GM13977 (cell line): ENCODE data around the gene CNNM2.

Experiments
- DNase-seq: peaks from one replicate; pipeline ENCODE4 v3.0.0; 2012; ENCODE audit warnings: low spot score
- CTCF ChIP-seq: IDR thresholded peaks from 2 replicates; pipeline ENCODE4 v1.5.1; 2012; ENCODE audit warnings: mild to moderate bottlenecking, control low read depth; ENCODE audit not compliant: insufficient read depth; ENCODE audit errors: extremely low read depth, missing control alignments
- in situ Hi-C: fragments of 300-500 bp; cut with MboI; formaldehyde crosslinking; loops from one replicate; pipeline ENCODE4 v1.12.0; 2022; ENCODE audit warnings: low sequenced_read_pairs, low pct_unique_long_range_greater_than_20kb, mixed read lengths, inconsistent platforms; ENCODE audit not compliant: unreplicated experiment

Gene CNNM2

GRCh38 chr10:102935505-102935904, 17.4 kb downstream of the CNNM2 start:
- in situ Hi-C loops: no loop called here
- no peak for DNase-seq
- no peak for TF ChIP-seq CTCF

GRCh38 chr10:102935939-102936605, 18.0 kb downstream of the CNNM2 start:
- DNase-seq: no peak
- in situ Hi-C loops: no loop called here
- no peak for TF ChIP-seq CTCF

- no peak for DNase-seq
- TF ChIP-seq CTCF: no peak
- in situ Hi-C loops: no loop called here
Observed at GRCh38 chr10:102941401-102941800, 23.3 kb downstream of the CNNM2 start.

DNA sequence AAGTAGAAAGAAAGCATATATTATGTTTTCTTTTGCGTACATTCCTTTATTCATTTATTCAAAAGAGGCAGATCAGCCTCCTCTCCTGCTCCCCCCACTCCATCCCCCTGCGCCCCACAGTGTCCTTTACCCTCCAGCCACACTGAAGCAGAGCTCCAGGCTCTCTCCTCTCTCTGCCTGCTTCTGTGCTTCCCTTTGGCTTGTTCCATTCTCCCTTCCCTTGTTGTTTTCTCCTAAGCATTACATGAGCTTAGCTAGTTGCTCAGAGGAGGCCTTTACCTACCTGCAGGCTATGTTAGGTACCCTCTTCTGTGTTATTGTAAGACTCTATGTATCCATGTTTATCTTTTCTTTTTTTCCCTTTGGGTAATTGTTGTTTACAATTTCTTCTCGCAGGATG, 27.4 kb downstream of the CNNM2 start:
- no peak for TF ChIP-seq CTCF
- DNase-seq: no peak
- in situ Hi-C loops: no loop called here

GRCh38 chr10:102945962-102946361, 27.9 kb downstream of the CNNM2 start:
- TF ChIP-seq CTCF: no peak
- no peak for DNase-seq
- in situ Hi-C loops: no loop called here

DNA sequence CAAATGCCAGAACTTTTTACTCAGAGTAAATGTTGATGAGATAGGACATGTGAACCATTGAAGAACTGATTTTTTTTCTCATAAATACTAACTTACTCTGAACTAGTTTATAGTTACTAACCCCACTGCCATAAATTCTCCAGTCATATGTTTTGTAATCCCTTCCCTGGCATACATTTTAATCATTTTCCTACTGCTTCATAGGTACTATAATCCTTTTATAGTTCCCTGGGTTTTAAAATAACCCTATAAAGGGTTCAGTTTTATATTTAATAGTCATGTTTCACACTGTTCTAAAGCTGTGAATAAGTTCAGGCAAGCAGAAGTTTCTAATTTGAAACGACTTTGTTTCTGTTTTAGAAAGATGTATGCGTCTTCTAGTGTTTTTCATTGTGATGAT, 28.9 kb downstream of the CNNM2 start:
- DNase-seq: no peak
- no peak for TF ChIP-seq CTCF
- in situ Hi-C loops: no loop called here

- DNase-seq: no peak
- TF ChIP-seq CTCF: no peak
- in situ Hi-C loops: no loop called here
Observed at GRCh38 chr10:102948176-102948575, 30.1 kb downstream of the CNNM2 start.
